ENCODE results near the gene ZSCAN16. TPM values are rescaled to one million over a fixed set of nuclear protein-coding genes. Genes with fewer than 3 reads are reported as not detected.

The ZSCAN16 gene
- total and polyA plus RNA-seq, 10 of the 15 experiments (the other 5 are each of a cell fraction or from before 2014, with no cell fraction given): 4.6 to 13.8 (median 10.3) TPM

GRCh38 chr6:28104392-28105244, 19.8 kb upstream of the ZSCAN16 start (continued):
- TF ChIP-seq STAT1 (conservative IDR thresholded peaks at IDR 0.05) (0 out of 2 replicates have a peak, but pooled peaks have one; percentile 73), ZBTB4 (CRISPR knock-in tag; IDR thresholded peaks at IDR 0.05) (no peak), CEBPB (IDR thresholded peaks at IDR 0.05; ENCODE audit: borderline replicate concordance in 1 of 2, low read depth in 2 of 2, low read length in 2 of 2) (no peak), IKZF2 (IDR thresholded peaks at IDR 0.05) (0 out of 4 replicates have a peak, but pooled peaks of 1 of the 2 experiments have one; percentile 47), ZNF687 (IDR thresholded peaks at IDR 0.05) (peak; percentile 86), NFYA (IDR thresholded peaks at IDR 0.05; ENCODE audit: borderline replicate concordance, low read depth, low read length) (no peak), ZSCAN29 (IDR thresholded peaks at IDR 0.05) (peak; percentile 86), EED (IDR thresholded peaks at IDR 0.05; ENCODE audit: low read depth) (peak; percentile 35; the same call in 1 of the 2 replicates), ELK1 (IDR thresholded peaks at IDR 0.05; ENCODE audit: low read depth, low read length) (peak; percentile 79), SMC3 (IDR thresholded peaks at IDR 0.05; ENCODE audit: borderline replicate concordance, low read length) (peak; percentile 22; the same call in 1 of the 2 replicates), WRNIP1 (IDR thresholded peaks at IDR 0.05; ENCODE audit: borderline replicate concordance, low read depth, low read length) (no peak), NBN (IDR thresholded peaks at IDR 0.05) (no peak; the same call in 1 of the 2 replicates), SKIL (IDR thresholded peaks at IDR 0.05; ENCODE audit: low read depth, poor library complexity, severe bottlenecking) (no peak), MXI1 (IDR thresholded peaks at IDR 0.05; ENCODE audit: low read depth, low read length) (no peak; the same call in 1 of the 2 replicates), ETV6 (conservative IDR thresholded peaks at IDR 0.05 in 1 of 2, IDR thresholded peaks at IDR 0.05 in 1 of 2; ENCODE audit: borderline replicate concordance in 1 of 2, low read depth in 1 of 2) (peak in 1 of 2 experiments; percentile 45; a peak in 1 of 4 replicates), RCOR1 (conservative IDR thresholded peaks at IDR 0.05; ENCODE audit: low read depth, low read length) (0 out of 2 replicates have a peak, but pooled peaks have one; percentile 65), BHLHE40 (IDR thresholded peaks at IDR 0.05; ENCODE audit: borderline replicate concordance in 1 of 2, low read depth in 2 of 2, low read length in 1 of 2) (peak in 1 of 2 experiments; percentile 53; a peak in 1 of 4 replicates)

All from GM12878 (cell line).